Endothelial cell of umbilical vein (primary cell): ENCODE results near the gene RANGAP1. TPM values are rescaled to one million over a fixed set of nuclear protein-coding genes. Genes with fewer than 3 reads are reported as not detected.

ENCODE experiments used
- BruUV-seq: library from RNA; stranded (reverse); fragments of 400-500 nt; replicated peaks from 2 replicates; lab custom pipeline; 2021; lab: Mats Ljungman, UMichigan
- CTCF ChIA-PET: fragments of 300-600, 350-600 bp; sonication (Branson Sonifier 250); formaldehyde crosslinking; loops from one replicate; lab custom pipeline; 2021; ENCODE audit warnings: antibody characterized with exemption, inconsistent platforms; lab: Charles Lee
- POLR2A ChIA-PET: fragments of 300-600, 350-600 bp; sonication (Branson Sonifier 250); formaldehyde crosslinking; loops from one replicate; lab custom pipeline; 2021; ENCODE audit warnings: antibody characterized with exemption, inconsistent platforms; lab: Charles Lee
- DNase-seq: peaks from one replicate; pipeline ENCODE4 v3.0.0-alpha.2; 2011; ENCODE audit warnings: low read depth, low spot score
- FAIRE-seq: peaks from 2 replicates; lab custom pipeline; 2011; peaks lifted over from hg19 to GRCh38; lab: Jason Lieb, UNC
- H2AFZ ChIP-seq: 2 replicates; pipeline ENCODE4 v1.6.0; 2012; ENCODE audit warnings: low read depth, low read length, control low read depth, inconsistent platforms
- H3K27ac ChIP-seq: 2 replicates; pipeline ENCODE4 v1.5.1; 2011; ENCODE audit warnings: low read depth, mild to moderate bottlenecking, control low read depth, low read length, moderate library complexity; ENCODE audit not compliant: insufficient read depth
- H3K27me3 ChIP-seq, 2 experiments: 2 replicates each; pipeline versions ENCODE4 v1.6.0 to v1.6.1; 2011; ENCODE audit warnings: low read length in 2 of 2, mixed read lengths in 1 of 2; ENCODE audit not compliant: control insufficient read depth in 2 of 2, insufficient read depth in 2 of 2
- H3K36me3 ChIP-seq, 2 experiments: 2 replicates in 1 of 2; 3 replicates in 1 of 2; pipeline ENCODE4 v1.5.1; 2011; ENCODE audit warnings: low read length in 2 of 2, mild to moderate bottlenecking in 1 of 2, moderate library complexity in 1 of 2; ENCODE audit not compliant: control insufficient read depth in 2 of 2, insufficient read depth in 2 of 2; ENCODE audit errors: extremely low read depth in 1 of 2
- H3K4me1 ChIP-seq: 3 replicates; pipeline ENCODE4 v1.5.1; 2011; ENCODE audit warnings: mild to moderate bottlenecking, low read length; ENCODE audit not compliant: control insufficient read depth, insufficient read depth; ENCODE audit errors: extremely low read depth
- H3K4me2 ChIP-seq: 2 replicates; pipeline ENCODE4 v1.6.1; 2011; ENCODE audit warnings: low read length, control low read depth, mixed read lengths; ENCODE audit not compliant: insufficient read depth
- H3K4me3 ChIP-seq, 3 experiments: fragments of 200-600 bp in 1 of 3; sonication (generic), shearing (Covaris generic) in 1 of 3; replicated peaks in 1 of 3; 2 replicates each; pipeline ENCODE4 v1.5.1; 2011 to 2016; ENCODE audit warnings: control low read depth in 3 of 3, low read length in 3 of 3, mild to moderate bottlenecking in 2 of 3, inconsistent platforms in 1 of 3, low read depth in 1 of 3, moderate library complexity in 1 of 3; ENCODE audit not compliant: insufficient read depth in 1 of 3
- H3K79me2 ChIP-seq: 2 replicates; pipeline ENCODE4 v1.6.0; 2012; ENCODE audit warnings: low read length, inconsistent platforms; ENCODE audit not compliant: control insufficient read depth, insufficient read depth
- H3K9ac ChIP-seq: replicated peaks from 2 replicates; pipeline ENCODE3; 2011; ENCODE audit warnings: low read length, control low read depth; ENCODE audit not compliant: insufficient read depth; ENCODE audit errors: extremely low read depth
- H3K9me1 ChIP-seq: replicated peaks from 3 replicates; pipeline ENCODE4 v1.6.0; 2011; ENCODE audit warnings: mild to moderate bottlenecking, low read length; ENCODE audit not compliant: control insufficient read depth, insufficient read depth; ENCODE audit errors: extremely low read depth
- H3K9me3 ChIP-seq: replicated peaks from 2 replicates; pipeline ENCODE4 v1.5.1; 2012; ENCODE audit warnings: low read length, inconsistent platforms; ENCODE audit not compliant: control insufficient read depth, insufficient read depth
- H4K20me1 ChIP-seq: replicated peaks from 2 replicates; pipeline ENCODE3; 2011; ENCODE audit warnings: mild to moderate bottlenecking, low read length; ENCODE audit not compliant: control insufficient read depth, insufficient read depth; ENCODE audit errors: extremely low read depth
- FOS ChIP-seq: IDR thresholded peaks from 2 replicates; pipeline ENCODE4 v1.6.1; 2011; ENCODE audit warnings: mild to moderate bottlenecking, low read length, moderate library complexity, borderline replicate concordance; ENCODE audit not compliant: insufficient read depth
- GATA2 ChIP-seq: IDR thresholded peaks from 2 replicates; pipeline ENCODE4 v1.7.0; 2011; ENCODE audit warnings: low read depth, mild to moderate bottlenecking, moderate library complexity, mixed read lengths, low read length; ENCODE audit not compliant: insufficient read length, insufficient read depth
- MYC ChIP-seq: IDR thresholded peaks from one replicate; pipeline ENCODE4 v1.6.1; 2011; ENCODE audit warnings: mild to moderate bottlenecking, low read depth, low read length
- dilution Hi-C: fragments of 300-500 bp; cut with MboI; formaldehyde crosslinking; loops from one replicate; pipeline ENCODE4 v1.15.0; 2019; ENCODE audit warnings: low sequenced_read_pairs; ENCODE audit not compliant: extremely low pct_ligation_motif_present
- intact Hi-C: fragments of 100-400 bp; cut with micrococcal nuclease; formaldehyde crosslinking; loops from one replicate; pipeline ENCODE4 v1.10.0; 2022
- polyA plus RNA-seq, 4 experiments: library from polyadenylated mRNA; depleted of rRNA in 3 of 4; stranded (reverse) in 3 of 4; unstranded in 1 of 4; fragments of >200 nt; gene quantifications; 2 replicates each; pipeline versions ENCODE4 v1.2.1 to v1.2.3, GENCODE V29; 2011 to 2012; ENCODE audit warnings: missing spikeins in 1 of 4
- total RNA-seq: library from RNA; stranded (reverse); gene quantifications from 2 replicates; pipeline ENCODE4 v1.2.3, GENCODE V29; 2021
- TF ChIP-seq, protein P1 (sequence below), 2 donors: IDR thresholded peaks; 1 replicate in 1 of 2; 2 replicates in 1 of 2; pipeline ENCODE4 v1.5.1; 2011; ENCODE audit warnings: low read length in 2 of 2, mild to moderate bottlenecking in 2 of 2, moderate library complexity in 2 of 2, control low read depth in 1 of 2, inconsistent platforms in 1 of 2, low read depth in 1 of 2; ENCODE audit not compliant: insufficient read depth in 1 of 2; ENCODE audit errors: extremely low read depth in 1 of 2
- TF ChIP-seq, protein P2 (sequence below): IDR thresholded peaks from 2 replicates; pipeline ENCODE4 v1.6.1; 2011; ENCODE audit not compliant: insufficient read depth, insufficient read length

RANGAP1 gene
- total and polyA plus RNA-seq, 2 donors (not counting 3 experiments of a cell fraction or from before 2014, with no cell fraction given): 169 to 182 TPM

DNA sequence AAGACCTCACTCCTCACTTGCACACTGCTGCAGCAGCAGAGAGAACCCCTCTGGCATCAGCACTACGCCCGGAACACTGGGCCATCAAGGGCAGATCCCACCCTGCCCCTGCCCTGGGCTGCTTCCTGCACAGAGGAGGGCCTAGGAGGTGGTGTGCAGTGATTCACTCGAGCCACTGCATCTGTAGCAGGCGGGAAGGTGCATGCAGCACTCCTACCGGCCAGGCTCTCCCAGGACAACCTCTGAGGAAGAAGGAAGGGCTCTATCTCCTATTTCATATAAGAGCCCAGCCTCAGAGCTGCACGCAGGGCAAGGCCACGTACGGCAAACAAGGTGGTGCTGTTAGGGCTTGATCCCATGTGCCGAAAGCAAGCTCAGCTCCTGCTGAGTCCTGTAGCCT is 14.2 kb downstream of the RANGAP1 start:
- H3K79me2 ChIP-seq: peaks cover 45% of the 10 kb centered on the region
- POLR2A ChIA-PET: interaction anchor here (0.6 kb wide), 1 partner anchor 395 kb away, joined by 3 read pairs; no protein-coding TSS in a partner anchor
- dilution Hi-C loops (no loop called here), intact Hi-C loops (no loop called here)
- H3K9me1 ChIP-seq: no peaks in the 10 kb centered on the region
- no peak for FAIRE-seq
- DNase-seq: no peak
- BruUV-seq: no TSS peak
- no peaks in the 10 kb centered on the region for H3K9me3 ChIP-seq
- TF ChIP-seq FOS (no peak), MYC (no peak), GATA2 (no peak)
- TF ChIP-seq, protein P1, sequence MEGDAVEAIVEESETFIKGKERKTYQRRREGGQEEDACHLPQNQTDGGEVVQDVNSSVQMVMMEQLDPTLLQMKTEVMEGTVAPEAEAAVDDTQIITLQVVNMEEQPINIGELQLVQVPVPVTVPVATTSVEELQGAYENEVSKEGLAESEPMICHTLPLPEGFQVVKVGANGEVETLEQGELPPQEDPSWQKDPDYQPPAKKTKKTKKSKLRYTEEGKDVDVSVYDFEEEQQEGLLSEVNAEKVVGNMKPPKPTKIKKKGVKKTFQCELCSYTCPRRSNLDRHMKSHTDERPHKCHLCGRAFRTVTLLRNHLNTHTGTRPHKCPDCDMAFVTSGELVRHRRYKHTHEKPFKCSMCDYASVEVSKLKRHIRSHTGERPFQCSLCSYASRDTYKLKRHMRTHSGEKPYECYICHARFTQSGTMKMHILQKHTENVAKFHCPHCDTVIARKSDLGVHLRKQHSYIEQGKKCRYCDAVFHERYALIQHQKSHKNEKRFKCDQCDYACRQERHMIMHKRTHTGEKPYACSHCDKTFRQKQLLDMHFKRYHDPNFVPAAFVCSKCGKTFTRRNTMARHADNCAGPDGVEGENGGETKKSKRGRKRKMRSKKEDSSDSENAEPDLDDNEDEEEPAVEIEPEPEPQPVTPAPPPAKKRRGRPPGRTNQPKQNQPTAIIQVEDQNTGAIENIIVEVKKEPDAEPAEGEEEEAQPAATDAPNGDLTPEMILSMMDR (IDR thresholded peaks at IDR 0.05; ENCODE audit: extremely low read depth in 1 of 2, insufficient read depth in 1 of 2, low read depth in 1 of 2, low read length in 2 of 2): no peak
- TF ChIP-seq, protein P2, sequence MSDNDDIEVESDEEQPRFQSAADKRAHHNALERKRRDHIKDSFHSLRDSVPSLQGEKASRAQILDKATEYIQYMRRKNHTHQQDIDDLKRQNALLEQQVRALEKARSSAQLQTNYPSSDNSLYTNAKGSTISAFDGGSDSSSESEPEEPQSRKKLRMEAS: no peak
- H3K36me3 ChIP-seq: peaks cover 27 to 51% of the 10 kb centered on the region in 2 experiments
- no peaks in the 10 kb centered on the region for H4K20me1 ChIP-seq
- H3K9ac ChIP-seq: no peak overlapping the region
- H3K4me1 ChIP-seq: no peaks in the 10 kb centered on the region
- CTCF ChIA-PET: interaction anchor here (2.1 kb wide), 1 partner anchor 30 kb away, joined by 10 read pairs; the partner anchor contains the start of gene ZC3H7B
- H3K27ac ChIP-seq: no peak overlapping the region
- no peak overlapping the region for H3K4me3 ChIP-seq
- H2AFZ ChIP-seq: no peak overlapping the region
- no peaks in the 10 kb centered on the region for H3K27me3 ChIP-seq
- H3K4me2 ChIP-seq: no peak overlapping the region
